Subcutaneous adipose tissue (tissue), 4 donors: ENCODE results near the gene THAP4. TPM values are rescaled to one million over a fixed set of nuclear protein-coding genes. Genes with fewer than 3 reads are reported as not detected.

Experiments used
- CTCF ChIP-seq: fragments of 450-650 bp; IDR thresholded peaks from one replicate; pipeline ENCODE4 v1.5.1; 2016; ENCODE audit warnings: low read depth, mild to moderate bottlenecking, control low read depth, antibody characterized with exemption, moderate library complexity
- total RNA-seq, 4 donors: library from RNA; depleted of rRNA; stranded (reverse); fragments of >200 nt; gene quantifications; one replicate each; pipeline ENCODE4 v1.1.0, GENCODE V29; 2016

THAP4 gene
- total RNA-seq, 4 donors from 2014 or later, result 24.8 to 54.3 (median 31.1) TPM

DNA sequence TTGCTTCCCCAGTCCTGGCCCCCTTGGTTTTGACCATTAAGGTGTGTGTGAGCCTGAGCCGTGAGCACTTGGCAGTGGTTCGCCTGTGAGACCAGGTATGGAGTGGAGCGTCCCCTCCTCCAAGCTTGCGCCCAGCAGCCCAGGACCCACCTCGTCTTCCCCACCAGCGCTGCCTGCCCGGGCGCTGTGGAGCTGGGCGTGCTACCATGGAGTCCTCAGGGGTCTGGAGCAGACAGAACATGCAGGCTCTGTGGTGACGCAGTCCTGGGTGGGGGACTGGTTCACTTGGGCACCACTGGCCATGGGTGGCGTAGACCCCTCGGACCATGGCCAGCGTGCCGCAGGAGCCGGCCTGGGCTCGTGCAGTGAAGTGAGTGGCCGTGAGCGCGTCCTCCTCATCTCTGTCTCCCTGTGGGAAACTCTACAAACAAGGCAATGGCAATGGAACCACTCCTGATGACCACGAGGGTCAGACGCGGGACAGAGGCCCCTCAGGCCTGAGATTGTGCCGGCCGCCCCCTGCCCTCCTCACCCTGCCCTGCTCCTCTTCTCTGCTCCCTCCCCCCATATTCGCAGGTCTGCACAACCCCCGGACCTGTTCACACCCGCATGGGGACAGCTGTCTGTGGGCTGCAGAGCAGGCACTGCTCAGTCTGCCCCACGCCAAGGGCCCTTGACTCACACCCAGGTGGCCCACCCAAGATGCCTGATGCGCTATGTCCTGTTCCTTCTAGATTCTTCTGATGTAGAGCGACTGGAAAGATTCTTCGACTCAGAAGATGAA, 34.7 kb upstream of the THAP4 start:
- TF ChIP-seq CTCF, result no peak

- TF ChIP-seq CTCF, result no peak
Observed at GRCh38 chr2:241670333-241671110, 33.6 kb upstream of the THAP4 start.

DNA sequence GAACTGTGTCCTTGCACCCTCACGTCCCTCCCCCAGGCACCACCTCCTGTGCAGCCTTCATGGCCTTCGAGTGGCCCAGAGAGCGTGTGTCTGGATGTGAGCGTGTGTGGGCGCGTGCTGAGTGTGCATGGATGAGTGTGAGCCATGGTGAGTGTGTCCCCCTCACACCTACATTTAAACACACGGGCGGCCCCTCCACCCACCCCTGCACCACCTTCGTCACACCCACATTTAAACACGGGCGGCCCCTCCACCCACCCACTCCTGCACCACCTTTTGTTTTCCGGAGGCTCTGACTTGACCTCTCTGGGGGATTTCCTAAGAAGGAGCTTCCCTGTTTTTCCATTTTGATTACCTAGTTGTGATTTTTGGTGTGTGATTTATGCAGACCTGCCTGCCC, 31.9 kb upstream of the THAP4 start:
- TF ChIP-seq CTCF, result no peak

- TF ChIP-seq CTCF, result no peak
Observed at GRCh38 chr2:241668354-241668753, 31.4 kb upstream of the THAP4 start.

DNA sequence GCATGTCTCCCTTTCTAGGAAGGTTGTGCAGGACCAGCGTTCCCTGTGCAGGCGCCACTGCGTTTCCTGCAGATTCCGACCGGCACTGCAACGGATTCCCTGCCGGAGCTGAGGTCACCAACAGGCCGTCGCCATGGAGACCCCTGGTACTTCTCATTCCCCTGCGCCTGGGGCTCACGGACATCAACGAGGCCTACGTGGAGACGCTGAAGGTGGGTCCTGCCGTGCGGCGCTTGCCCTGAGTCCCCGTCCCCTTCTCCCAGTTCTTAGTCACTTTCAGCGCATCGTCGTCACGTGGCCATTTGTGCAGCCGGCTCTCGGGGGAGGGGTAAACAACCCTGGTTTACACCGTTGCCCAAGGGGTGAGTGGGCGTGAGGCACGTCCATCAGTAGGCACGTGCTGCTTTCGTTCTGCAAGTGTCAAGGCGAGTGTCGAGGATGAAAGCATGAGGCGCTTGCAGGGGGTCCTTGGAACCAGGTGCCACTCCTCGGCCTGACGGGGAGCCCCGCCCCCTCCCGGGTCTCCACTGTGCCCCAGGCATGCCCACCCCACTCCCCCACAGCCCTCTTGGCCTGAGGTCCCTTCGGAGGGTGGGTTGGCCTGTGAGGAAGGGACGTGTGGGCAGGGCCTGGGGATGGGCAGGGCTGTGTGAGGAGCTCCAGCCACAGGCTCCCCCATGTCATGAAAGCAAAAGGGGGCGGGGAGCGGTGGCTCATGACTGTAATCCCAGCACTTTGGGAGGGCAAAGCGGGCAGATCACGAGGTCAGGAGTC, 29.9 kb upstream of the THAP4 start:
- TF ChIP-seq CTCF, result no peak

DNA sequence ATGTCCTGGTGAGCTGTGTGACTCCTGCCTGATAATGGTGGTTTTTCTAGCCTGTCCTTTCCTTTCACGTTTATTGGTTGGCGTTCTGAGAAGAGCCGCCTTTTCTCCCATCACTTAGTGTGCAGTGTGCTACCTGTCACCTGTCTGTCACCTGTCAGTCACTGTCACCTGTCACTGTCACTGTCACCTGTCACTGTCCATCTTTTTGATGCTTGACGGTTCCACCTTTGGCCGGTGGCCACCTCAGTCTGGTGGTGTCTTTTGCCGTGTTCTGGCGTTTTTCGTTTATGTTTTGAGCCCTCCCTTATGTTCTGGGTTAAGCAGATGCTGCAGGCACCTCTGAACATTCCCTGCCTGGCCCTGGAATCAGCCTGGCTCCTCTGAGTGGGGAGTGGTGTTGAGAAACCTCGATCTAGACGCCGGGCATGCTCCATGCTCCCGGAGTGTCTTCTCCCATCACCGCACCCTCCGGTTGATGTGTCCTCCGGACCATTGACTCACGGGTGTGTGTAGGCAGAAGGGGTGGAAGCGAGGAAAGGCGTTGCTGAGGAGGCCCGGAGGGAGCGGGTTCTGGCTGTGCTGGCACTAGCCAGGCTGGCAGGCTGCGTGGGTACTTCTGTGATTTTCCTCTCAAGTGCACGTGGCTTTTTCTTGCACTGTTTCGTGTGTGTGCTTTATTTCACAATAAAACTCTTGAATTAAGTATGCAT, 28.9 kb upstream of the THAP4 start:
- TF ChIP-seq CTCF, result no peak
